Endothelial cell of umbilical vein (primary cell): Measurements from ENCODE around the gene DCLK2.

Source experiments
- JUN ChIP-seq: IDR thresholded peaks from 2 replicates; pipeline ENCODE4 v1.6.1; 2011; ENCODE audit warnings: borderline replicate concordance, low read depth; ENCODE audit not compliant: insufficient read length, insufficient read depth
- POLR2AphosphoS5 ChIP-seq: IDR thresholded peaks from 2 replicates; pipeline ENCODE4 v1.6.1; 2012; ENCODE audit warnings: low read depth, mild to moderate bottlenecking, control low read depth, low read length, moderate library complexity; ENCODE audit not compliant: insufficient read depth

DNA sequence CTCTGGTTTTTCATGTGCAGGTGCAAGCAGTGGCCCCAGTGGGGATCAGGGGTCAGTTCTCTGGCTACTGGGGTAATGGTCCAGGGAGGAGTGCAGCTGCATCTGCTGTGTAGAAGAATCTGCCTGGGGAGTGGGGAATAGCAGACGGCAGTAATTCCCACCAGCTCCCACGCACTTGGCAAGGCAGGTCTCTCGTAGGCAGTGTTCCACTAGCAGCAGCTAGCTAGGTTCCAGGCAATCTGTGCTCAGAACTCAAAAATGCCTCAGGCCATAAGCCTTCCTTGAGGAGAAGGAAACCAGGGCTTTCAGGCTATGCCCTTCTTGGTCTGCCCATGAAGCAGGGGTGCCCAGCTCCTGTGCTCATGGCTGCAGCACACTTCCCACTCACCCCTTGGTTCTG, 38.8 kb downstream of the DCLK2 start:
- no peak for TF ChIP-seq POLR2AphosphoS5
- TF ChIP-seq JUN = no peak
